AG04450 (cell line): ENCODE results near the gene HOXA11. TPM values are rescaled to one million over a fixed set of nuclear protein-coding genes. Genes with fewer than 3 reads are reported as not detected.

Experiments
- CTCF ChIA-PET: fragments of 300-600, 350-600 bp; formaldehyde crosslinking; extraction: SDS; loops from one replicate; lab custom pipeline; 2022; ENCODE audit warnings: antibody characterized with exemption, inconsistent platforms; lab: Charles Lee
- POLR2A ChIA-PET: fragments of 350-600 bp; formaldehyde crosslinking; extraction: SDS; loops from one replicate; lab custom pipeline; 2021; ENCODE audit warnings: antibody characterized with exemption, inconsistent platforms; lab: Yijun Ruan, JAX
- DNase-seq: peaks from one replicate; pipeline ENCODE4 v3.0.0-alpha.2; 2011; ENCODE audit warnings: low read depth, low spot score
- H3K27ac ChIP-seq: one replicate; pipeline ENCODE4 v1.5.1; 2012; ENCODE audit warnings: low read depth, low read length, control low read depth
- H3K27me3 ChIP-seq: one replicate; pipeline ENCODE4 v1.6.0; 2012; ENCODE audit warnings: low read length; ENCODE audit not compliant: control insufficient read depth, insufficient read depth
- H3K4me3 ChIP-seq: 2 replicates; pipeline ENCODE4 v1.5.1; 2011; ENCODE audit warnings: mild to moderate bottlenecking, low read depth, low read length, control low read depth
- H3K9me3 ChIP-seq: 2 replicates; pipeline ENCODE4 v1.5.1; 2012; ENCODE audit warnings: low read length; ENCODE audit not compliant: control insufficient read depth, insufficient read depth
- CTCF ChIP-seq: IDR thresholded peaks from 2 replicates; pipeline ENCODE4 v1.5.1; 2011; ENCODE audit warnings: low read depth, low read length, control low read depth, inconsistent platforms
- polyA plus RNA-seq: library from polyadenylated mRNA; depleted of rRNA; stranded (reverse); fragments of >200 nt; gene quantifications from 2 replicates; pipeline ENCODE4 v1.2.3, GENCODE V29; 2011; rRNA removed
- small RNA-seq: library from RNA; depleted of rRNA; stranded (forward); fragments of <200 nt; gene quantifications from one replicate; pipeline ENCODE3, GENCODE V24; 2012; ENCODE audit warnings: low read depth; ENCODE audit not compliant: insufficient read length

Gene HOXA11
- polyA plus RNA-seq, 1 experiment = 0.04 TPM

DNA sequence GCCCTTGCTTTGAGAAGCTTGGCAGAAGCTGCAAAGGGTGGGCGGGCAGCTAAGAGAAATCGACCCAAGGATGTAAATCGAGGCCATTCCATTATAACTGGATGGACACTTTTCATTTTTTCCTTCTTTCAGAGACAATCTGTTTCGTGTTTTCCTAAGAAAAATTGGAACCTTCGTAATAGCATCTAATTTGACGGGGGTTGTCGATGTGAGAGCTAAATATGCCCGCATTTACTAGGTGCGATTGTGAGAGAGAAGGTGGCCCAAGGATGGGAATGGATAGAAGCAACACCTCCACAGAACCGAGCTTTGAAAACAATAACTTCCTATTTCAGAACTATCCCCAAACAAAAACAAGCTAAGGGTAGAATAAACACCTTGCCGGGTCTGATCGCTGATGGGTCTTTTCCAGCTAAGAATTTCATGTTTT, 53.6 kb downstream of the HOXA11 start:
- Histone ChIP-seq H3K27me3 (no peaks in the 10 kb centered on the region), H3K27ac (no peak overlapping the region), H3K4me3 (peak overlapping the region; percentile 68), H3K9me3 (no peaks in the 10 kb centered on the region)
- no peak for TF ChIP-seq CTCF
- no peak for DNase-seq
- ChIA-PET CTCF (interaction anchor here (0.9 to 3.4 kb wide), 8 partner anchors 10 to 464 kb away, joined by 3 to 18 read pairs (median 4); partner anchors contain the start of gene HOXA5), POLR2A (interaction anchor here (0.8 to 1.8 kb wide), 7 partner anchors 10 to 1435 kb away, joined by 3 to 9 read pairs (median 4); partner anchors contain the start of gene HOXA5)

Small RNAs within 50 kb of the gene (small RNA-seq; reads per million reads assigned to genes)
- gene AC004080.5 (not detected), gene RF02140 (not detected), gene RF02141 (not detected)

Other genes starting within 250 kb of the HOXA11 start
- gene HOXA1, start 89.2 kb downstream of the HOXA11 start, polyA plus RNA-seq = 2.6 and 2.9 TPM in 2 replicates
- gene HOXA2, start 82.5 kb downstream of the HOXA11 start, polyA plus RNA-seq = 3.1 and 4.1 TPM in 2 replicates
- 5.4 and 5.8 TPM in 2 replicates for gene HOXA4, start 54.5 kb downstream of the HOXA11 start, polyA plus RNA-seq
- 48.3 and 51.0 TPM in 2 replicates for gene HOXA5, start 41.6 kb downstream of the HOXA11 start, polyA plus RNA-seq
- 1.2 and 1.3 TPM in 2 replicates for gene HOXA6, start 37.5 kb downstream of the HOXA11 start, polyA plus RNA-seq
- gene HOXA3, start 32.6 kb downstream of the HOXA11 start, polyA plus RNA-seq = 1.6 and 1.9 TPM in 2 replicates
- gene HOXA7, start 28.6 kb downstream of the HOXA11 start, polyA plus RNA-seq = 5.1 and 5.3 TPM in 2 replicates
- 0.78 and 1.5 TPM in 2 replicates for gene HOXA9, start 19.7 kb downstream of the HOXA11 start, polyA plus RNA-seq
- gene HOXA10, start 10.9 kb downstream of the HOXA11 start, polyA plus RNA-seq = 0.36 and 0.47 TPM in 2 replicates
- gene HOXA13, start 14.9 kb upstream of the HOXA11 start, polyA plus RNA-seq = not detected in 2 replicates
- not detected in 2 replicates for gene EVX1, start 57.6 kb upstream of the HOXA11 start, polyA plus RNA-seq